Neural cell (in vitro differentiated cells): Measurements from ENCODE around the gene PAPOLA. TPM values are rescaled to one million over a fixed set of nuclear protein-coding genes. Genes with fewer than 3 reads are reported as not detected.
A peak's percentile ranks its signal among the peaks of the same experiment; 100 is the strongest.

Experiments
- H2AFZ ChIP-seq: fragments of 200-600, 300-800 bp; sonication (generic), shearing (Covaris generic); 2 replicates; pipeline ENCODE4 v1.6.0; 2014; ENCODE audit warnings: low read depth, mild to moderate bottlenecking, antibody characterized with exemption, low read length, moderate library complexity
- H3F3A ChIP-seq: fragments of 200-600 bp; shearing (Covaris generic); 2 replicates; pipeline ENCODE4 v1.6.1; 2016; ENCODE audit warnings: mild to moderate bottlenecking, moderate library complexity, mixed read lengths, antibody characterized with exemption, low read length; ENCODE audit not compliant: insufficient read depth, poor library complexity, severe bottlenecking
- H3K27ac ChIP-seq: fragments of 200-600, 300-800 bp; sonication (generic), shearing (Covaris generic); 2 replicates; pipeline ENCODE4 v1.5.1; 2014; ENCODE audit warnings: mild to moderate bottlenecking, low read length, moderate library complexity
- H3K27me3 ChIP-seq: fragments of 300-800, 200-600 bp; sonication (generic), shearing (Covaris generic); 2 replicates; pipeline ENCODE4 v1.6.0; 2014; ENCODE audit warnings: mild to moderate bottlenecking, low read depth, low read length, moderate library complexity; ENCODE audit not compliant: insufficient read depth
- H3K36me3 ChIP-seq: fragments of 300-800, 200-600 bp; sonication (generic), shearing (Covaris generic); 2 replicates; pipeline ENCODE4 v1.5.1; 2014; ENCODE audit warnings: mild to moderate bottlenecking, antibody characterized with exemption, low read length, moderate library complexity; ENCODE audit not compliant: insufficient read depth
- H3K4me2 ChIP-seq: fragments of 300-800, 200-600 bp; sonication (generic), shearing (Covaris generic); 2 replicates; pipeline ENCODE4 v1.6.0; 2014; ENCODE audit warnings: mild to moderate bottlenecking, low read length
- H3K4me3 ChIP-seq: fragments of 300-800, 200-600 bp; sonication (generic), shearing (Covaris generic); 2 replicates; pipeline ENCODE4 v1.5.1; 2014; ENCODE audit warnings: mild to moderate bottlenecking, low read length, moderate library complexity
- H3K79me2 ChIP-seq: fragments of 200-600 bp; shearing (Covaris generic); replicated peaks from 2 replicates; pipeline ENCODE4 v1.6.0; 2014; ENCODE audit warnings: mild to moderate bottlenecking, low read length, moderate library complexity; ENCODE audit not compliant: insufficient read depth
- H3K9ac ChIP-seq: fragments of 300-800, 200-600 bp; sonication (generic), shearing (Covaris generic); 2 replicates; pipeline ENCODE4 v1.6.1; 2016; ENCODE audit warnings: mild to moderate bottlenecking, low read length, mixed read lengths
- H3K9me2 ChIP-seq: fragments of 200-600 bp; shearing (Covaris generic); 2 replicates; pipeline ENCODE4 v1.6.1; 2016; ENCODE audit warnings: mild to moderate bottlenecking, low read length, mixed read lengths; ENCODE audit not compliant: insufficient read depth
- H3K9me3 ChIP-seq: fragments of 200-600, 300-800 bp; sonication (generic), shearing (Covaris generic); 2 replicates; pipeline ENCODE4 v1.6.1; 2016; ENCODE audit warnings: mild to moderate bottlenecking, mixed run types, low read length, moderate library complexity, mixed read lengths
- H4K20me1 ChIP-seq: fragments of 200-600 bp; shearing (Covaris generic); 2 replicates; pipeline ENCODE4 v1.6.1; 2016; ENCODE audit warnings: mild to moderate bottlenecking, mixed run types; ENCODE audit not compliant: insufficient read depth
- EP300 ChIP-seq: fragments of 450-650 bp; conservative IDR thresholded peaks from 2 replicates; pipeline ENCODE4 v1.6.1; 2014; ENCODE audit warnings: antibody characterized with exemption, mild to moderate bottlenecking, moderate library complexity; ENCODE audit not compliant: poor library complexity, severe bottlenecking
- EZH2 ChIP-seq: fragments of 200-600, 300-800 bp; shearing (Covaris generic), sonication (generic); IDR thresholded peaks from 2 replicates; pipeline ENCODE4 v1.6.1; 2014; ENCODE audit warnings: antibody characterized with exemption, low read length, borderline replicate concordance, mild to moderate bottlenecking; ENCODE audit not compliant: insufficient read depth, poor library complexity, severe bottlenecking
- MXI1 ChIP-seq: fragments of 450-650 bp; conservative IDR thresholded peaks from 2 replicates; pipeline ENCODE4 v1.6.1; 2014; ENCODE audit warnings: antibody characterized with exemption, mild to moderate bottlenecking; ENCODE audit not compliant: poor library complexity, severe bottlenecking
- POLR2AphosphoS5 ChIP-seq: IDR thresholded peaks from 2 replicates; pipeline ENCODE4 v1.6.1; 2012
- RAD21 ChIP-seq: fragments of 450-650 bp; conservative IDR thresholded peaks from 2 replicates; pipeline ENCODE4 v1.6.1; 2014; ENCODE audit warnings: antibody characterized with exemption, mild to moderate bottlenecking, moderate library complexity
- SMC3 ChIP-seq: fragments of 450-650 bp; conservative IDR thresholded peaks from 2 replicates; pipeline ENCODE4 v1.6.1; 2014; ENCODE audit warnings: antibody characterized with exemption, mild to moderate bottlenecking, moderate library complexity; ENCODE audit not compliant: poor library complexity
- TAF1 ChIP-seq: IDR thresholded peaks from 2 replicates; pipeline ENCODE4 v1.6.1; 2012; ENCODE audit warnings: low read depth
- polyA plus RNA-seq: library from polyadenylated mRNA; depleted of rRNA; stranded (reverse); fragments of >200 nt; gene quantifications from 2 replicates; pipeline ENCODE4 v1.2.3, GENCODE V29; 2014
- TF ChIP-seq, protein P1 (sequence below): fragments of 450-650 bp; IDR thresholded peaks from 2 replicates; pipeline ENCODE4 v1.5.1; 2014; ENCODE audit warnings: antibody characterized with exemption, mild to moderate bottlenecking, moderate library complexity; ENCODE audit not compliant: poor library complexity, severe bottlenecking
- TF ChIP-seq, protein P2 (sequence below): IDR thresholded peaks from 2 replicates; pipeline ENCODE4 v1.6.1; 2012; ENCODE audit warnings: borderline replicate concordance

Gene PAPOLA
- polyA plus RNA-seq, 1 donor from 2014 or later: 150 TPM

- H3K9me2 ChIP-seq: no peaks in the 10 kb centered on the region
- no peaks in the 10 kb centered on the region for H3K9me3 ChIP-seq
- H3K27me3 ChIP-seq: no peaks in the 10 kb centered on the region
- H3K9ac ChIP-seq: no peak overlapping the region
- H4K20me1 ChIP-seq: no peaks in the 10 kb centered on the region
- H3F3A ChIP-seq: no peaks in the 10 kb centered on the region
- no peak overlapping the region for H2AFZ ChIP-seq
- H3K36me3 ChIP-seq: no peaks in the 10 kb centered on the region
- peak overlapping the region; percentile 28 for H3K4me3 ChIP-seq
- TF ChIP-seq SMC3: no peak
- TF ChIP-seq EZH2: no peak
- no peak for TF ChIP-seq TAF1
- TF ChIP-seq MXI1: no peak
- no peak for TF ChIP-seq EP300
- no peak for TF ChIP-seq POLR2AphosphoS5
- TF ChIP-seq, protein P1, sequence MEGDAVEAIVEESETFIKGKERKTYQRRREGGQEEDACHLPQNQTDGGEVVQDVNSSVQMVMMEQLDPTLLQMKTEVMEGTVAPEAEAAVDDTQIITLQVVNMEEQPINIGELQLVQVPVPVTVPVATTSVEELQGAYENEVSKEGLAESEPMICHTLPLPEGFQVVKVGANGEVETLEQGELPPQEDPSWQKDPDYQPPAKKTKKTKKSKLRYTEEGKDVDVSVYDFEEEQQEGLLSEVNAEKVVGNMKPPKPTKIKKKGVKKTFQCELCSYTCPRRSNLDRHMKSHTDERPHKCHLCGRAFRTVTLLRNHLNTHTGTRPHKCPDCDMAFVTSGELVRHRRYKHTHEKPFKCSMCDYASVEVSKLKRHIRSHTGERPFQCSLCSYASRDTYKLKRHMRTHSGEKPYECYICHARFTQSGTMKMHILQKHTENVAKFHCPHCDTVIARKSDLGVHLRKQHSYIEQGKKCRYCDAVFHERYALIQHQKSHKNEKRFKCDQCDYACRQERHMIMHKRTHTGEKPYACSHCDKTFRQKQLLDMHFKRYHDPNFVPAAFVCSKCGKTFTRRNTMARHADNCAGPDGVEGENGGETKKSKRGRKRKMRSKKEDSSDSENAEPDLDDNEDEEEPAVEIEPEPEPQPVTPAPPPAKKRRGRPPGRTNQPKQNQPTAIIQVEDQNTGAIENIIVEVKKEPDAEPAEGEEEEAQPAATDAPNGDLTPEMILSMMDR: no peak
- no peak for TF ChIP-seq RAD21
- TF ChIP-seq, protein P2, sequence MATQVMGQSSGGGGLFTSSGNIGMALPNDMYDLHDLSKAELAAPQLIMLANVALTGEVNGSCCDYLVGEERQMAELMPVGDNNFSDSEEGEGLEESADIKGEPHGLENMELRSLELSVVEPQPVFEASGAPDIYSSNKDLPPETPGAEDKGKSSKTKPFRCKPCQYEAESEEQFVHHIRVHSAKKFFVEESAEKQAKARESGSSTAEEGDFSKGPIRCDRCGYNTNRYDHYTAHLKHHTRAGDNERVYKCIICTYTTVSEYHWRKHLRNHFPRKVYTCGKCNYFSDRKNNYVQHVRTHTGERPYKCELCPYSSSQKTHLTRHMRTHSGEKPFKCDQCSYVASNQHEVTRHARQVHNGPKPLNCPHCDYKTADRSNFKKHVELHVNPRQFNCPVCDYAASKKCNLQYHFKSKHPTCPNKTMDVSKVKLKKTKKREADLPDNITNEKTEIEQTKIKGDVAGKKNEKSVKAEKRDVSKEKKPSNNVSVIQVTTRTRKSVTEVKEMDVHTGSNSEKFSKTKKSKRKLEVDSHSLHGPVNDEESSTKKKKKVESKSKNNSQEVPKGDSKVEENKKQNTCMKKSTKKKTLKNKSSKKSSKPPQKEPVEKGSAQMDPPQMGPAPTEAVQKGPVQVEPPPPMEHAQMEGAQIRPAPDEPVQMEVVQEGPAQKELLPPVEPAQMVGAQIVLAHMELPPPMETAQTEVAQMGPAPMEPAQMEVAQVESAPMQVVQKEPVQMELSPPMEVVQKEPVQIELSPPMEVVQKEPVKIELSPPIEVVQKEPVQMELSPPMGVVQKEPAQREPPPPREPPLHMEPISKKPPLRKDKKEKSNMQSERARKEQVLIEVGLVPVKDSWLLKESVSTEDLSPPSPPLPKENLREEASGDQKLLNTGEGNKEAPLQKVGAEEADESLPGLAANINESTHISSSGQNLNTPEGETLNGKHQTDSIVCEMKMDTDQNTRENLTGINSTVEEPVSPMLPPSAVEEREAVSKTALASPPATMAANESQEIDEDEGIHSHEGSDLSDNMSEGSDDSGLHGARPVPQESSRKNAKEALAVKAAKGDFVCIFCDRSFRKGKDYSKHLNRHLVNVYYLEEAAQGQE: no peak
- no peaks in the 10 kb centered on the region for H3K79me2 ChIP-seq
- no peak overlapping the region for H3K4me2 ChIP-seq
- H3K27ac ChIP-seq: no peak overlapping the region
Measured at GRCh38 chr14:96586056-96586455, 83.9 kb downstream of the PAPOLA start.

DNA sequence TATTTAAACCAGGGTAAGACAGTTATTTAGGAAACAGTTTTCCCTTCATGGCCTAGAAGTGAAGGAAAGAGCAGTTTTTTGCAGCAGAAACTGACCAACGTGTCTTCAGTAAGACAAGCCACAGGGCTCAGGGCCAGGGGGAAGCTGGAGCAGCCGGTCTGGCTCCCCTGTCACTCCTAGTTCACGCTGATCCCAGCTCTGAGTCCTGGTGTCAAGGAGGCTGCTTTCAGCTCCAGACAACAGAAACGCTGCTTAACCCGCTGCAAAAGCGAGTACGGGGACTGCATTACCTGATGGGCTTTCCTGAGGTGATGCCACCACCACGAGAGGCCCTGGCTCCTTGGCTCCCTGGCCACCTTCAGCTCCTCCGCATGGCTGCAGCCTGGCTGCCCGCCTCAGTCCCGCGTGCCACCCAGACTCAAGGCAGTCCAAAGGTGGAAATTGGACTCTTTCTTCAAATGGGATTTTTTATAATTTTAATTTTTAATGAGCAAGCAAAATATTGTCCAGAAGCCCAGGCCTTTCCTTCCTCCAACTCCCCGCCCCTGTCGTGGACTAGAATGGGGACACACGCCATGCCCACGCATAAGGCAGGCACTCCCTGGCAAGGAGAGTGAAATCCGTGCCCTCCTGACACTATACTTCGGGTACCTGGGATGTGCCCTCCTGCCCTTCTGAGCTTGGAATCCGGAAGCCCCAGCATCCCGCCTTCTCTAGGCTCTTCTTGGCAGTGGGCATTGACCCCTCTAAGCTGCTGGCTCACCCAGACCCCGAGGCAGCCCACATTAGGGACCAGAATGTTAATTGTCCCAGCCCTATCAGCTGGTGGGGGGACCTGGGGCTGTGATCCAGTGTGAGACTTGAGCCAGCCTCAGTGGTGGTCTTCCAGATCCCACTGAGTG is 85.0 kb downstream of the PAPOLA start:
- no peak overlapping the region for H3K4me3 ChIP-seq
- H4K20me1 ChIP-seq: no peaks in the 10 kb centered on the region
- TF ChIP-seq EP300: no peak
- TF ChIP-seq EZH2: no peak
- TF ChIP-seq, protein P1: no peak
- no peak for TF ChIP-seq SMC3
- TF ChIP-seq, protein P2: no peak
- no peak for TF ChIP-seq RAD21
- TF ChIP-seq TAF1: no peak
- no peak for TF ChIP-seq MXI1
- TF ChIP-seq POLR2AphosphoS5: no peak

More for the DNA sequence above, 85.0 kb downstream of the PAPOLA start:
- H3K27ac ChIP-seq: no peak overlapping the region
- H3K36me3 ChIP-seq: no peaks in the 10 kb centered on the region
- H3K9ac ChIP-seq: peak overlapping the region; percentile 20
- no peak overlapping the region for H3K4me2 ChIP-seq
- H3K9me2 ChIP-seq: no peaks in the 10 kb centered on the region
- H3F3A ChIP-seq: no peaks in the 10 kb centered on the region
- no peaks in the 10 kb centered on the region for H3K27me3 ChIP-seq
- no peaks in the 10 kb centered on the region for H3K9me3 ChIP-seq
- H2AFZ ChIP-seq: no peak overlapping the region
- no peaks in the 10 kb centered on the region for H3K79me2 ChIP-seq
